ENCODE results near the gene TANC1. TPM values are rescaled to one million over a fixed set of nuclear protein-coding genes. Genes with fewer than 3 reads are reported as not detected.

The TANC1 gene
- total RNA-seq, 1 experiment from 2014 or later: 20.0 TPM

GRCh38 chr2:159136391-159136790 lies 168.0 kb downstream of the TANC1 start:
- DNase-seq (ENCODE audit: low read depth): no peak

- no peak for DNase-seq (ENCODE audit: low read depth)
These were observed 169.2 kb downstream of the TANC1 start for GRCh38 chr2:159137511-159138241.

- DNase-seq (ENCODE audit: low read depth): no peak
These were observed 170.3 kb downstream of the TANC1 start for GRCh38 chr2:159138642-159139182.

- DNase-seq (ENCODE audit: low read depth): no peak
These were observed 170.9 kb downstream of the TANC1 start for GRCh38 chr2:159139216-159139933.

- peak; percentile 91 for DNase-seq (ENCODE audit: low read depth)
These were observed 171.8 kb downstream of the TANC1 start for GRCh38 chr2:159140070-159140769.

GRCh38 chr2:159140821-159141220 lies 172.4 kb downstream of the TANC1 start:
- DNase-seq (ENCODE audit: low read depth): peak; percentile 42

- DNase-seq (ENCODE audit: low read depth): no peak
These were observed 176.6 kb downstream of the TANC1 start for GRCh38 chr2:159144776-159145614.

- DNase-seq (ENCODE audit: low read depth): no peak
These were observed 177.4 kb downstream of the TANC1 start for GRCh38 chr2:159145745-159146354.

- DNase-seq (ENCODE audit: low read depth): no peak
These were observed 178.7 kb downstream of the TANC1 start for GRCh38 chr2:159146996-159147666.

- no peak for DNase-seq (ENCODE audit: low read depth)
These were observed 179.2 kb downstream of the TANC1 start for GRCh38 chr2:159147690-159148089.

- DNase-seq (ENCODE audit: low read depth): no peak
These were observed 180.5 kb downstream of the TANC1 start for GRCh38 chr2:159148901-159149300.

- no peak for DNase-seq (ENCODE audit: low read depth)
These were observed 181.3 kb downstream of the TANC1 start for GRCh38 chr2:159149747-159150146.

GRCh38 chr2:159150280-159150746 lies 181.9 kb downstream of the TANC1 start:
- no peak for DNase-seq (ENCODE audit: low read depth)

GRCh38 chr2:159151198-159152127 lies 183.0 kb downstream of the TANC1 start:
- no peak for DNase-seq (ENCODE audit: low read depth)

- no peak for DNase-seq (ENCODE audit: low read depth)
These were observed 183.8 kb downstream of the TANC1 start for GRCh38 chr2:159152128-159152778.

GRCh38 chr2:159153063-159153462 lies 184.6 kb downstream of the TANC1 start:
- DNase-seq (ENCODE audit: low read depth): no peak

GRCh38 chr2:159153463-159153862 lies 185.0 kb downstream of the TANC1 start:
- DNase-seq (ENCODE audit: low read depth): peak; percentile 16

GRCh38 chr2:159153951-159154350 lies 185.5 kb downstream of the TANC1 start:
- DNase-seq (ENCODE audit: low read depth): no peak
